K562 (cell line): ENCODE data around the gene SPATA33. TPM values are rescaled to one million over a fixed set of nuclear protein-coding genes. Genes with fewer than 3 reads are reported as not detected.

Experiments used
- ATAC-seq: fragments of 200-7000 bp; cut with Tn5 transposase; 3 replicates; pipeline ENCODE4 v1.9.1; 2020; ENCODE audit warnings: moderate library complexity
- BruUV-seq: library from RNA; stranded (reverse); fragments of 400-500 nt; replicated peaks from 2 replicates; lab custom pipeline; 2021; lab: Mats Ljungman, UMichigan
- CTCF ChIA-PET: fragments of 300-600 bp; formaldehyde crosslinking; extraction: SDS; loops from one replicate; lab custom pipeline; 2021; ENCODE audit warnings: low intra/inter-chr PET ratio; lab: Yijun Ruan, JAX
- POLR2A ChIA-PET: fragments of 300-600, 350-650 bp; sonication (Branson Sonifier 250); formaldehyde crosslinking; extraction: SDS; loops from one replicate; lab custom pipeline; 2021; ENCODE audit warnings: antibody characterized with exemption, inconsistent platforms; lab: Yijun Ruan, JAX
- DNase-seq, 4 experiments: peaks; one replicate each; pipeline versions ENCODE4 v3.0.0 to v3.0.0-alpha.2; 2011 to 2018; ENCODE audit warnings: low spot score in 3 of 4, mixed read lengths in 3 of 4; ENCODE audit errors: extremely low read depth in 1 of 4
- FAIRE-seq: peaks from 2 replicates; lab custom pipeline; 2011; peaks lifted over from hg19 to GRCh38; lab: Jason Lieb, UNC
- H2AFZ ChIP-seq: 2 replicates; pipeline ENCODE4 v1.6.0; 2011; ENCODE audit warnings: low read depth, low read length, control low read depth, inconsistent platforms
- H3K27ac ChIP-seq: fragments of 200-600 bp; 3 replicates; pipeline ENCODE4 v1.8.0; 2011; ENCODE audit warnings: low read depth, mild to moderate bottlenecking, control low read depth, inconsistent platforms, low read length, moderate library complexity, mixed read lengths; ENCODE audit errors: extremely low read depth
- H3K27me3 ChIP-seq, 2 experiments: fragments of 300-600 bp in 1 of 2; 2 replicates in 1 of 2; 3 replicates in 1 of 2; pipeline versions ENCODE4 v1.6.0 to v1.8.0; 2011; ENCODE audit warnings: inconsistent platforms in 2 of 2, low read length in 2 of 2, mild to moderate bottlenecking in 1 of 2, mixed read lengths in 1 of 2, moderate library complexity in 1 of 2; ENCODE audit not compliant: control insufficient read depth in 2 of 2, insufficient read depth in 2 of 2
- H3K36me3 ChIP-seq: fragments of 300-600 bp; 3 replicates; pipeline ENCODE4 v1.8.0; 2011; ENCODE audit warnings: mild to moderate bottlenecking, low read length, inconsistent platforms; ENCODE audit not compliant: control insufficient read depth, insufficient read depth
- H3K4me1 ChIP-seq, 2 experiments: fragments of 200-600 bp in 1 of 2; replicated peaks in 1 of 2; 2 replicates in 1 of 2; 3 replicates in 1 of 2; pipeline versions ENCODE4 v1.5.1 to v1.8.0; 2011; ENCODE audit warnings: inconsistent platforms in 2 of 2, low read length in 2 of 2, mild to moderate bottlenecking in 1 of 2, mixed read lengths in 1 of 2, moderate library complexity in 1 of 2; ENCODE audit not compliant: control insufficient read depth in 2 of 2, insufficient read depth in 2 of 2
- H3K4me2 ChIP-seq: 2 replicates; pipeline ENCODE4 v1.6.1; 2011; ENCODE audit warnings: low read length, control low read depth, inconsistent platforms, mixed read lengths; ENCODE audit not compliant: insufficient read depth
- H3K4me3 ChIP-seq: fragments of 200-600 bp; sonication (generic), shearing (Covaris generic); 2 replicates; pipeline ENCODE4 v1.5.1; 2016; ENCODE audit warnings: control low read depth, inconsistent platforms
- H3K79me2 ChIP-seq: fragments of 200-600 bp; 3 replicates; pipeline ENCODE4 v1.8.0; 2011; ENCODE audit warnings: low read length, inconsistent platforms; ENCODE audit not compliant: control insufficient read depth, insufficient read depth
- H3K9ac ChIP-seq, 2 experiments: 2 replicates each; pipeline versions ENCODE4 v1.6.0 to v1.6.1; 2011; ENCODE audit warnings: low read depth in 2 of 2, low read length in 2 of 2, control low read depth in 1 of 2, inconsistent platforms in 1 of 2, mild to moderate bottlenecking in 1 of 2, mixed read lengths in 1 of 2; ENCODE audit not compliant: insufficient read depth in 1 of 2
- H3K9me1 ChIP-seq: one replicate; pipeline ENCODE4 v1.6.0; 2011; ENCODE audit warnings: inconsistent platforms, mild to moderate bottlenecking, low read length, moderate library complexity; ENCODE audit not compliant: control insufficient read depth, insufficient read depth
- H3K9me3 ChIP-seq: replicated peaks from 2 replicates; pipeline ENCODE4 v1.5.1; 2011; ENCODE audit warnings: low read depth, low read length, inconsistent platforms; ENCODE audit not compliant: control insufficient read depth, insufficient read depth
- H4K20me1 ChIP-seq: replicated peaks from 2 replicates; pipeline ENCODE4 v1.6.1; 2011; ENCODE audit warnings: low read length, inconsistent platforms, mixed read lengths; ENCODE audit not compliant: control insufficient read depth, insufficient read depth
- C11orf30 ChIP-seq: fragments of 450-650 bp; IDR thresholded peaks from 2 replicates; pipeline ENCODE4 v1.6.1; 2016; ENCODE audit warnings: low read depth, mild to moderate bottlenecking
- HNRNPLL ChIP-seq: fragments of 200-400 bp; formaldehyde crosslinking; IDR thresholded peaks from 2 replicates; pipeline ENCODE4 v1.6.1; 2017; ENCODE audit warnings: low read length, low read depth, mild to moderate bottlenecking; ENCODE audit not compliant: poor library complexity, severe bottlenecking
- SIRT6 ChIP-seq: IDR thresholded peaks from one replicate; pipeline ENCODE4 v1.6.1; 2012; ENCODE audit warnings: low read depth, mild to moderate bottlenecking, control low read depth, inconsistent platforms, low read length, moderate library complexity
- SMAD1 ChIP-seq: fragments of 150-350 bp; IDR thresholded peaks from 2 replicates; pipeline ENCODE4 v1.6.1; 2014; ENCODE audit warnings: low read length, low read depth; ENCODE audit not compliant: partially characterized antibody
- TFAP4 ChIP-seq: sonication (generic); formaldehyde crosslinking; IDR thresholded peaks from 2 replicates; pipeline ENCODE4 v1.8.0; 2022; ENCODE audit warnings: missing genetic modification reagents, mild to moderate bottlenecking, moderate library complexity, borderline replicate concordance
- ZBTB1 ChIP-seq: sonication (generic); formaldehyde crosslinking; IDR thresholded peaks from 2 replicates; pipeline ENCODE4 v1.8.1; 2023; ENCODE audit warnings: missing genetic modification reagents, low read depth, mild to moderate bottlenecking, borderline replicate concordance
- ZNF263 ChIP-seq: sonication (generic); formaldehyde crosslinking; IDR thresholded peaks from 2 replicates; pipeline ENCODE4 v1.8.0; 2022; ENCODE audit warnings: mild to moderate bottlenecking, missing genetic modification reagents, borderline replicate concordance
- ZNF778 ChIP-seq: fragments of 450-650 bp; formaldehyde crosslinking; IDR thresholded peaks from 2 replicates; pipeline ENCODE4 v1.4.0; 2020; ENCODE audit warnings: mild to moderate bottlenecking, moderate library complexity
- WGBS: fragments of 100-300 bp; shearing (Covaris generic); methylation state at CpG from one replicate; pipeline ENCODE4 v1.1.6; 2016; ENCODE audit warnings: low coverage, mixed read lengths; ENCODE audit not compliant: insufficient coverage; ENCODE audit errors: missing lambda C conversion rate; 5-methylcytosine and 5-hydroxymethylcytosine counted together
- in situ Hi-C: fragments of 300-500 bp; cut with MboI; formaldehyde crosslinking; loops from 4 replicates; pipeline ENCODE4 v1.15.0; 2018; ENCODE audit warnings: inconsistent platforms, mixed read lengths
- intact Hi-C: fragments of 100-400 bp; cut with micrococcal nuclease; formaldehyde crosslinking; loops from 2 replicates; pipeline ENCODE4 v1.14.2; 2022
- polyA plus RNA-seq, 8 experiments: library from polyadenylated mRNA; depleted of rRNA in 4 of 8; stranded (reverse) in 5 of 8; unstranded in 3 of 8; fragments of >200 nt; fragmentation: Nextera tagmentation in 2 of 8; fragmentation: Illumina TruSeq in 1 of 8; extraction: Ambion mirVana in 2 of 8; extraction: Trizol in 1 of 8; gene quantifications; 2 replicates each; pipeline versions ENCODE4 v1.2.1 to v1.2.3, GENCODE V29; 2011 to 2014; ENCODE audit warnings: inconsistent platforms in 1 of 8, missing spikeins in 1 of 8
- total RNA-seq, 7 experiments: library from RNA; depleted of rRNA in 6 of 7; stranded (reverse); fragments of >200 nt in 6 of 7; fragmentation: Illumina TruSeq in 2 of 7; extraction: Trizol in 2 of 7; gene quantifications; 2 replicates each; pipeline versions ENCODE4 v1.2.1 to v1.2.3, GENCODE V29; 2011 to 2021; ENCODE audit warnings: low replicate concordance in 1 of 7
- TF ChIP-seq, protein P1 (sequence below): fragments of 250-450 bp; sonication (Bioruptor Pico); IDR thresholded peaks from 2 replicates; pipeline ENCODE4 v1.8.0; 2021; ENCODE audit warnings: borderline replicate concordance, mild to moderate bottlenecking, moderate library complexity; ENCODE audit not compliant: poor library complexity, severe bottlenecking
- TF ChIP-seq, protein P2 (sequence below): fragments of 200-800 bp; sonication (Bioruptor generic); IDR thresholded peaks from 2 replicates; pipeline ENCODE4 v1.6.1; 2017; ENCODE audit warnings: missing genetic modification characterization, missing compliant biosample characterization
- TF ChIP-seq, protein P3 (sequence below), 2 experiments: fragments of 150-350 bp in 1 of 2; IDR thresholded peaks; 2 replicates each; pipeline ENCODE4 v1.6.1; 2012 to 2016; ENCODE audit warnings: low read depth in 2 of 2, low read length in 2 of 2, mild to moderate bottlenecking in 1 of 2, moderate library complexity in 1 of 2
- TF ChIP-seq, protein P4 (sequence below): fragments of 450-650 bp; formaldehyde crosslinking; IDR thresholded peaks from 2 replicates; pipeline ENCODE4 v1.4.0; 2022; ENCODE audit warnings: missing genetic modification characterization

SPATA33 gene
- total and polyA plus RNA-seq, 9 of the 15 experiments (the other 6 are each of a cell fraction or from before 2014, with no cell fraction given) = 4.0 to 20.0 (median 11.8) TPM

DNA sequence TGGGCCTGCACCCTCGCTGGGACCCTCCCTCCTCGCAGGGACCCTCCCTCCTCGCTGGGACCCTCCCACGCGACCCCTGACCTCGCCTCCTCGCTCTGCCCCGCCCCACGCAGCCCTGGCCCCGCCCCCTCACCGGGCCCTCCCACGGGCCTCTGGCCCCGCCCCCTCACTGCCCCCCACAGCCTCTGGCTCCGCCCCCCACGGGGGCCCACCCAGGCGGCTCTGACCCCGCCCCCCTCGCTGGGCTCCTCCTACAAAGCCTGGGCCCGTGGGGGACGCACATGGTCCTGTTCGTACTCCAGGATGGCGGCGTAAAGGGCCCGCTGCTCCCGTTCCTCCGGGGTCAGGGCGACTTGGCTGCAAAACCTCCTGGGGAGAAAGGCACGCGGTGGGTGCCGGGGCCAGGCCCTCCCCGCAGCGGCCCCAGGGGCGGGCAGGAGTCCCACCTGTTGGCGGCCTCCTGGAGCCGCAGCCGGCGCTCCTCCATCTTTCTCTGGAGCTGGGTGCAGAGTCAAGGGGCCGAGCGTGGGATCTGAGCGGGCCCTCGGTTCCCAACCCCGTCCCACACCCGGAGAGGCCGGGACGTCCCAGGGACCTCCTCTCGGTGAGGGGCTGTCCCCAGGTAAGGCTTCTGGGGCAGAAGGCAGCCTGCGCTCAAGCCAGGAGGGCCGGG lies 54.1 kb downstream of the SPATA33 start:
- Histone ChIP-seq H3K79me2 (peaks cover 30% of the 10 kb centered on the region), H3K36me3 (peaks cover 33% of the 10 kb centered on the region), H3K27me3 (no peaks in the 10 kb centered on the region), H3K27ac (peak overlapping the region; percentile 74), H3K4me3 (peak overlapping the region; percentile 99), H3K9ac (peak overlapping the region; percentile 78 to 97), H3K4me2 (peak overlapping the region; percentile 87), H3K9me3 (0 out of 2 replicates have a peak, but pooled peaks cover 2% of the 10 kb centered on the region), H4K20me1 (no peaks in the 10 kb centered on the region), H2AFZ (peak overlapping the region; percentile 70), H3K4me1 (peaks cover 15 to 81% of the 10 kb centered on the region in 2 experiments; a peak in 4 of 5 replicates), H3K9me1 (no peaks in the 10 kb centered on the region)
- intact Hi-C loops = no loop called here
- ATAC-seq (peak; percentile 86), FAIRE-seq (peak; percentile 71), DNase-seq (peak; percentile 88 to 99 (median 98))
- in situ Hi-C loops = no loop called here
- 2% methylated on average over 27 of the region's 48 CpGs for WGBS
- TSS peak; percentile 81 for BruUV-seq
- ChIA-PET CTCF (no interaction called here), POLR2A (interaction anchor here (0.6 to 2.4 kb wide), 8 partner anchors 8 to 197 kb away, joined by 3 to 14 read pairs (median 4); no protein-coding TSS in a partner anchor)
- TF ChIP-seq TFAP4 (CRISPR knock-in tag) = peak; percentile 56
- no peak for TF ChIP-seq C11orf30
- TF ChIP-seq, protein P1, sequence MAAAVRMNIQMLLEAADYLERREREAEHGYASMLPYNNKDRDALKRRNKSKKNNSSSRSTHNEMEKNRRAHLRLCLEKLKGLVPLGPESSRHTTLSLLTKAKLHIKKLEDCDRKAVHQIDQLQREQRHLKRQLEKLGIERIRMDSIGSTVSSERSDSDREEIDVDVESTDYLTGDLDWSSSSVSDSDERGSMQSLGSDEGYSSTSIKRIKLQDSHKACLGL = peak; percentile 74
- TF ChIP-seq ZNF263 (CRISPR knock-in tag) = 0 out of 2 replicates have a peak, but pooled peaks have one; percentile 20
- TF ChIP-seq, protein P2, sequence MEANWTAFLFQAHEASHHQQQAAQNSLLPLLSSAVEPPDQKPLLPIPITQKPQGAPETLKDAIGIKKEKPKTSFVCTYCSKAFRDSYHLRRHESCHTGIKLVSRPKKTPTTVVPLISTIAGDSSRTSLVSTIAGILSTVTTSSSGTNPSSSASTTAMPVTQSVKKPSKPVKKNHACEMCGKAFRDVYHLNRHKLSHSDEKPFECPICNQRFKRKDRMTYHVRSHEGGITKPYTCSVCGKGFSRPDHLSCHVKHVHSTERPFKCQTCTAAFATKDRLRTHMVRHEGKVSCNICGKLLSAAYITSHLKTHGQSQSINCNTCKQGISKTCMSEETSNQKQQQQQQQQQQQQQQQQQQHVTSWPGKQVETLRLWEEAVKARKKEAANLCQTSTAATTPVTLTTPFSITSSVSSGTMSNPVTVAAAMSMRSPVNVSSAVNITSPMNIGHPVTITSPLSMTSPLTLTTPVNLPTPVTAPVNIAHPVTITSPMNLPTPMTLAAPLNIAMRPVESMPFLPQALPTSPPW (CRISPR knock-in tag) = peak; percentile 67
- no peak for TF ChIP-seq SIRT6
- TF ChIP-seq, protein P3, sequence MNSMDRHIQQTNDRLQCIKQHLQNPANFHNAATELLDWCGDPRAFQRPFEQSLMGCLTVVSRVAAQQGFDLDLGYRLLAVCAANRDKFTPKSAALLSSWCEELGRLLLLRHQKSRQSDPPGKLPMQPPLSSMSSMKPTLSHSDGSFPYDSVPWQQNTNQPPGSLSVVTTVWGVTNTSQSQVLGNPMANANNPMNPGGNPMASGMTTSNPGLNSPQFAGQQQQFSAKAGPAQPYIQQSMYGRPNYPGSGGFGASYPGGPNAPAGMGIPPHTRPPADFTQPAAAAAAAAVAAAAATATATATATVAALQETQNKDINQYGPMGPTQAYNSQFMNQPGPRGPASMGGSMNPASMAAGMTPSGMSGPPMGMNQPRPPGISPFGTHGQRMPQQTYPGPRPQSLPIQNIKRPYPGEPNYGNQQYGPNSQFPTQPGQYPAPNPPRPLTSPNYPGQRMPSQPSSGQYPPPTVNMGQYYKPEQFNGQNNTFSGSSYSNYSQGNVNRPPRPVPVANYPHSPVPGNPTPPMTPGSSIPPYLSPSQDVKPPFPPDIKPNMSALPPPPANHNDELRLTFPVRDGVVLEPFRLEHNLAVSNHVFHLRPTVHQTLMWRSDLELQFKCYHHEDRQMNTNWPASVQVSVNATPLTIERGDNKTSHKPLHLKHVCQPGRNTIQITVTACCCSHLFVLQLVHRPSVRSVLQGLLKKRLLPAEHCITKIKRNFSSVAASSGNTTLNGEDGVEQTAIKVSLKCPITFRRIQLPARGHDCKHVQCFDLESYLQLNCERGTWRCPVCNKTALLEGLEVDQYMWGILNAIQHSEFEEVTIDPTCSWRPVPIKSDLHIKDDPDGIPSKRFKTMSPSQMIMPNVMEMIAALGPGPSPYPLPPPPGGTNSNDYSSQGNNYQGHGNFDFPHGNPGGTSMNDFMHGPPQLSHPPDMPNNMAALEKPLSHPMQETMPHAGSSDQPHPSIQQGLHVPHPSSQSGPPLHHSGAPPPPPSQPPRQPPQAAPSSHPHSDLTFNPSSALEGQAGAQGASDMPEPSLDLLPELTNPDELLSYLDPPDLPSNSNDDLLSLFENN (IDR thresholded peaks at IDR 0.05; ENCODE audit: low read depth in 2 of 2, low read length in 2 of 2) = no peak
- TF ChIP-seq ZBTB1 = no peak
- TF ChIP-seq SMAD1 = peak; percentile 47
- no peak for TF ChIP-seq ZNF778 (CRISPR knock-in tag)
- TF ChIP-seq, protein P4, sequence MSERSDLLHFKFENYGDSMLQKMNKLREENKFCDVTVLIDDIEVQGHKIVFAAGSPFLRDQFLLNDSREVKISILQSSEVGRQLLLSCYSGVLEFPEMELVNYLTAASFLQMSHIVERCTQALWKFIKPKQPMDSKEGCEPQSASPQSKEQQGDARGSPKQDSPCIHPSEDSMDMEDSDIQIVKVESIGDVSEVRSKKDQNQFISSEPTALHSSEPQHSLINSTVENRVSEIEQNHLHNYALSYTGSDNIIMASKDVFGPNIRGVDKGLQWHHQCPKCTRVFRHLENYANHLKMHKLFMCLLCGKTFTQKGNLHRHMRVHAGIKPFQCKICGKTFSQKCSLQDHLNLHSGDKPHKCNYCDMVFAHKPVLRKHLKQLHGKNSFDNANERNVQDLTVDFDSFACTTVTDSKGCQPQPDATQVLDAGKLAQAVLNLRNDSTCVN (CRISPR knock-in tag) = no peak
- TF ChIP-seq HNRNPLL = peak; percentile 39
